Loucy (cell line): ENCODE results near the gene TOLLIP.
"Not testable (repeated sequence)": the region's sequence is repeated elsewhere in the genome, so short reads cannot be mapped to it uniquely, and the experiment has no call there.

Experiments used
- H2AFZ ChIP-seq: fragments of 200-600 bp; sonication (generic); 2 replicates; pipeline ENCODE4 v1.6.0; 2016; ENCODE audit warnings: antibody characterized with exemption, mild to moderate bottlenecking, low read length, moderate library complexity
- H3F3A ChIP-seq: fragments of 200-600 bp; 2 replicates; pipeline ENCODE4 v1.6.0; 2016; ENCODE audit warnings: antibody characterized with exemption, low read depth, mild to moderate bottlenecking
- H3K27me3 ChIP-seq: fragments of 200-600 bp; sonication (generic); 2 replicates; pipeline ENCODE4 v1.6.1; 2014; ENCODE audit warnings: low read length, mild to moderate bottlenecking; ENCODE audit not compliant: insufficient read depth, poor library complexity, severe bottlenecking
- H3K36me3 ChIP-seq: fragments of 200-600 bp; sonication (generic); 2 replicates; pipeline ENCODE4 v1.6.1; 2016; ENCODE audit warnings: low read length; ENCODE audit not compliant: insufficient read depth
- H3K4me1 ChIP-seq: fragments of 200-600 bp; sonication (generic); 2 replicates; pipeline ENCODE4 v1.5.1; 2014; ENCODE audit warnings: low read length, mild to moderate bottlenecking; ENCODE audit not compliant: insufficient read depth, poor library complexity, severe bottlenecking
- H3K4me2 ChIP-seq: fragments of 200-600 bp; sonication (generic); 2 replicates; pipeline ENCODE4 v1.6.0; 2014; ENCODE audit warnings: antibody characterized with exemption, low read length, low read depth, mild to moderate bottlenecking; ENCODE audit not compliant: poor library complexity, severe bottlenecking
- H3K4me3 ChIP-seq: fragments of 200-600 bp; sonication (generic); 2 replicates; pipeline ENCODE4 v1.5.1; 2014; ENCODE audit warnings: low read length, mild to moderate bottlenecking, mixed read lengths; ENCODE audit not compliant: poor library complexity, severe bottlenecking
- H3K79me2 ChIP-seq: fragments of 200-600 bp; sonication (generic); 2 replicates; pipeline ENCODE4 v1.6.1; 2014; ENCODE audit warnings: low read length; ENCODE audit not compliant: insufficient read depth
- H3K9ac ChIP-seq: fragments of 200-600 bp; sonication (generic); 2 replicates; pipeline ENCODE4 v1.6.0; 2014; ENCODE audit warnings: mild to moderate bottlenecking, low read depth, low read length, moderate library complexity; ENCODE audit not compliant: poor library complexity, severe bottlenecking
- H3K9me2 ChIP-seq: fragments of 200-600 bp; sonication (generic); replicated peaks from 2 replicates; pipeline ENCODE4 v1.6.1; 2016; ENCODE audit warnings: low read depth, low read length, mixed read lengths
- H3K9me3 ChIP-seq: fragments of 200-600 bp; sonication (generic); 2 replicates; pipeline ENCODE4 v1.6.1; 2014; ENCODE audit warnings: mild to moderate bottlenecking, antibody characterized with exemption, low read length, low read depth; ENCODE audit not compliant: insufficient read depth
- H4K20me1 ChIP-seq: fragments of 200-600 bp; sonication (generic); 2 replicates; pipeline ENCODE4 v1.6.0; 2014; ENCODE audit warnings: antibody characterized with exemption, low read length, mild to moderate bottlenecking; ENCODE audit not compliant: insufficient read depth, poor library complexity, severe bottlenecking
- EZH2phosphoT487 ChIP-seq: fragments of 200-600 bp; IDR thresholded peaks from 2 replicates; pipeline ENCODE4 v1.6.1; 2018; ENCODE audit warnings: antibody characterized with exemption, mild to moderate bottlenecking, moderate library complexity, borderline replicate concordance
- TF ChIP-seq, protein P1 (sequence below): fragments of 200-600 bp; sonication (generic); conservative IDR thresholded peaks from 2 replicates; pipeline ENCODE4 v1.5.1; 2014; ENCODE audit warnings: mild to moderate bottlenecking, antibody characterized with exemption, low read length

The TOLLIP gene

DNA sequence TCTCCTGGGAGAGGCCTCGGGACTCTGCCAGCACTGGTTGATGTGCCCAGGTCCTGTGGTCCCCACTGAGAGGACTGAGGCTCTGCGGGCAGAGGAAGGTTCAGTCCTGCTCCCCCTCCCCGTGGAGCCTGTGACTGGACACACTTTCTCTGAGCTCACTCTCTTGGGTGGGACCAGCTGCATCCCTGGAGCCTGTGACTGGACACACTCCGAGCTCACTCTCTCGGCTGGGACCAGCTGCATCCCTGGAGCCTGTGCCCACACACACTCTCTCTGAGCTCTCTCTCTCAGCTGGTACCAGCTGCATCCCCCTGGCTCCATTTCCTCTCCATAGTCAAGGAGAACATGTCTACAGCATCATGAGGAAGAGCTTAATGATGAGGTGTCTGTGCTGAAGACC lies 39.5 kb downstream of the TOLLIP start:
- H3K4me3 ChIP-seq = no peak overlapping the region
- no peaks in the 10 kb centered on the region for H4K20me1 ChIP-seq
- H3K4me1 ChIP-seq = no peaks in the 10 kb centered on the region
- no peaks in the 10 kb centered on the region for H3K36me3 ChIP-seq
- H3K27me3 ChIP-seq = no peaks in the 10 kb centered on the region
- no peaks in the 10 kb centered on the region for H3K9me3 ChIP-seq
- H3K79me2 ChIP-seq = no peaks in the 10 kb centered on the region
- no peaks in the 10 kb centered on the region for H3K9me2 ChIP-seq
- no peaks in the 10 kb centered on the region for H3F3A ChIP-seq
- H2AFZ ChIP-seq = no peak overlapping the region
- no peak overlapping the region for H3K9ac ChIP-seq
- TF ChIP-seq, protein P1, sequence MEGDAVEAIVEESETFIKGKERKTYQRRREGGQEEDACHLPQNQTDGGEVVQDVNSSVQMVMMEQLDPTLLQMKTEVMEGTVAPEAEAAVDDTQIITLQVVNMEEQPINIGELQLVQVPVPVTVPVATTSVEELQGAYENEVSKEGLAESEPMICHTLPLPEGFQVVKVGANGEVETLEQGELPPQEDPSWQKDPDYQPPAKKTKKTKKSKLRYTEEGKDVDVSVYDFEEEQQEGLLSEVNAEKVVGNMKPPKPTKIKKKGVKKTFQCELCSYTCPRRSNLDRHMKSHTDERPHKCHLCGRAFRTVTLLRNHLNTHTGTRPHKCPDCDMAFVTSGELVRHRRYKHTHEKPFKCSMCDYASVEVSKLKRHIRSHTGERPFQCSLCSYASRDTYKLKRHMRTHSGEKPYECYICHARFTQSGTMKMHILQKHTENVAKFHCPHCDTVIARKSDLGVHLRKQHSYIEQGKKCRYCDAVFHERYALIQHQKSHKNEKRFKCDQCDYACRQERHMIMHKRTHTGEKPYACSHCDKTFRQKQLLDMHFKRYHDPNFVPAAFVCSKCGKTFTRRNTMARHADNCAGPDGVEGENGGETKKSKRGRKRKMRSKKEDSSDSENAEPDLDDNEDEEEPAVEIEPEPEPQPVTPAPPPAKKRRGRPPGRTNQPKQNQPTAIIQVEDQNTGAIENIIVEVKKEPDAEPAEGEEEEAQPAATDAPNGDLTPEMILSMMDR = no peak
- H3K4me2 ChIP-seq = no peak overlapping the region

DNA sequence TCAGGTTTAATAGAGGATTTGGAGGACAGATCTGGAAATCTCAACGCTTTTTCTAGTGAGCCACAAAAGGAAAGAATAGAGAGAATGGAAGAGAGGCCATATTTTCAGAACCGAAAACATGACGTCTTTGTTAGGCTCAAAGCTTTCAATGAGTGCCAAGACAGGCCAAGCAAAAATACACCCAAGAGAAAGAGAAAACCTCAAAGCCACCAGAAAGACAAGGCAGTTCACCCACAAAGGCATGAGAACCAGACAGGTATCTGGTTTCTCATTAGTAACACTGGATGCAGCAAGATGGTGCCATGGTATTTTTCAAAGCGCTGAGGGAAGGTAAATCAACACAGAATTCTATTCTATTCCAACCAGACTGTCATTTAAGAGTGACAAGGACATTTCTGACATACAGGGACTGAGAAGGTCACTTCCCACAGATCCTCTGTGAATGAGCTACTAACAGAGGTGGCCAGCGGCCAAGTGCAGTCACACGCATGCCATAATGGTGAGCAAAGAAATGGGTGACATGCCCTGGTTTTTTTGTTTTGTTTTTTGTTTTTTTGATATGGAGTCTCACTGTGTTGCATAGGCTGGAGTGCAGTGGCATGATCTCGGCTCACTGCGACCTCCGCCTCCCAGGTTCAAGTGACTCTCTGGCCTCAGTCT lies 41.9 kb downstream of the TOLLIP start:
- Histone ChIP-seq H3K9ac (no peak overlapping the region), H2AFZ (no peak overlapping the region), H3K4me1 (peaks cover 5% of the 10 kb centered on the region), H3F3A (no peaks in the 10 kb centered on the region), H4K20me1 (no peaks in the 10 kb centered on the region), H3K36me3 (no peaks in the 10 kb centered on the region), H3K4me2 (no peak overlapping the region), H3K27me3 (no peaks in the 10 kb centered on the region), H3K9me2 (no peaks in the 10 kb centered on the region), H3K79me2 (no peaks in the 10 kb centered on the region), H3K4me3 (no peak overlapping the region), H3K9me3 (no peaks in the 10 kb centered on the region)
- TF ChIP-seq, protein P1 = no peak
- TF ChIP-seq EZH2phosphoT487 = no peak

DNA sequence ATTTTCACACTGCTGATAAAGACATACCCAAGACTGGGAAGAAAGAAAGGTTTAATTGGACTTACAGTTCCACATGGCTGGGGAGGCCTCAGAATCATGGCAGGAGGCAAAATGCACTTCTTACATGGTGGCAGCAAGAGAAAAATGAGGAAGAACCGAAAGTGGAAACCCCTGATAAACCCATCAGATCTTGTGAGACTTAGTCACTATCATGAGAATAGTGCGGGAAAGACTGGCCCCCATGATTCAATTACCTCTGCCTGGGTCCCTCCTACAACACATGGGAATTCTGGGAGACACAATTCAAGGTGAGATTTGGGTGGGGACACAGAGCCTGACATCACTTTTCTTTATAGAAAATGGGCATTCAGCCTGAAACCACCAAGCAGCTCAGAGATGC lies 42.5 kb downstream of the TOLLIP start:
- not testable (repeated sequence) for H3K9me2 ChIP-seq, H3F3A ChIP-seq, H4K20me1 ChIP-seq, H3K36me3 ChIP-seq, H3K27me3 ChIP-seq, H3K4me1 ChIP-seq, H3K4me3 ChIP-seq, H3K9ac ChIP-seq, H3K4me2 ChIP-seq, H3K9me3 ChIP-seq, H2AFZ ChIP-seq, H3K79me2 ChIP-seq

DNA sequence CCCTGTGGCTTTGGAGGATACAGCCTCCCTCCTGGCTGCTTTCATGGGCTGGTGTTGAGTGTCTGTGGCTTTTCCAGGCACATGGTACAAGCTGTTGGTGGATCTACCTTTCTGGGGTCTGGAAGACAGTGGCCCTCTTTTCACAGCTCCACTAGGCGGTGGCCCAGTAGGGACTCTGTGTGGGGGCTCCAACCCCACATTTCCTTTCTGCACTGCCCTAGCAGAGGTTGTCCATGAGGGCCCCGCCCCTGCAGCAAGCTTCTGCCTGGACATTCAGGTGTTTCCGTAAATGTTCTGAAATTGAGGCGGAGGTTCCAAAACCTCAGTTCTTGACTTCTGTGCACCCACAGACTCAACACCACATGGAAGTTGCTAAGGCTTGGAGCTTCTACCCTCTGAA lies 44.0 kb downstream of the TOLLIP start:
- not testable (repeated sequence) for H3K27me3 ChIP-seq, H3K79me2 ChIP-seq, H3K4me2 ChIP-seq, H3K9me3 ChIP-seq, H4K20me1 ChIP-seq, H3K9me2 ChIP-seq, H2AFZ ChIP-seq, H3F3A ChIP-seq, H3K4me3 ChIP-seq, H3K4me1 ChIP-seq, H3K9ac ChIP-seq, H3K36me3 ChIP-seq
